HG03460 (cell line): Measurements from ENCODE around the gene HESX1.

Experiments
- ATAC-seq: cut with Tn5 transposase; IDR thresholded peaks from one replicate; pipeline ENCODE4 v1.9.1; 2021; ENCODE audit not compliant: unreplicated experiment

The HESX1 gene

GRCh38 chr3:57168151-57168550, 31.6 kb downstream of the HESX1 start:
- ATAC-seq: no peak

GRCh38 chr3:57166660-57167059, 33.1 kb downstream of the HESX1 start:
- ATAC-seq: no peak

GRCh38 chr3:57165641-57166040, 34.1 kb downstream of the HESX1 start:
- no peak for ATAC-seq

DNA sequence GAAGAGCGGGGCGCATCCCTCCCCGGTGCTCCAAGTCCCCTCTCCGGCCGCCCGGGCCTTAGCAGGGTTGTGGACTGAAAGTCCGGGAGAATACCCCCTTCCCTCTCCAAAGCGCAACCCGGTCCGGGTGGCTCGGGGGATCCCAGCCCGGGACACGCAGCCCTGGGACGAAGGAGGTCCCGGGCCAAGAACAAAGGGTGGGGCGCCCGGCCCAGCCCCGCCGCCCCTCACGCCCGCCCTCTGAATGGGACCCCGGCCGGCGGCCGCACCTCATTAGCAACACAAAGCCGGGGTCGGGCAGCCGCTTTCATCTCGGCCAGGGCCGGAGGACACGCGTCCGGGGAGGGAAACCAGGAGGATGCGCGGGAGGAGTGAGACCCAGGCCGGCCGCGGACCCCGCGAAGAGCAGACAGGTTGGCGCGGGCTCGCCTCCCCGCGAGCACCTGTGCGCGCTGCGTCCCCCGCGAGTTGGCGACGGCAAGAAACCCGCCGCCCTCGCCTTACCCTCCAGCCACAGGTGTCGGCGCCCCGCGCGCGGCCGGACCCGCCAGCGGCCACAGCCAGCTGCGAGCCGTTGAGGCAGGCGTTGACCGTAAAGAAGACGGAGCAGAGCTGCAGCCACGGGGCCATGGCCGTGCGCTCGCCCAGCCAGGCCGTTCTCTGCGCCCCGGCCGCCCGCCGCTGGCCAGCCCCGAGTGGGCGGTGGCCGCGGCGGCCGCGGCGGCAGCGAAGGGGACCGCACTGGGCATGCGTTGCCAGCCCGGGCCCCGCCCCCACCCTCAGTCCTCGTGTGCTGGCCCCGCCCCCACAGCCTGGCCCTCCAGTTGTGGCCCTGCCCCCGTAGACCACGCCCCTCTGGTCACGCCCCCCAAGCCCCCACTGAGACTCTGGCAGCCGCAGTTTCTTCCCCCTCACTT, 34.9 kb downstream of the HESX1 start, which contains the start of gene IL17RD:
Gene IL17RD (minus strand): TSS at position 697 of the 917 bp plus-strand sequence. CDS start 67 bp downstream, at position 630.
- ATAC-seq: no peak

DNA sequence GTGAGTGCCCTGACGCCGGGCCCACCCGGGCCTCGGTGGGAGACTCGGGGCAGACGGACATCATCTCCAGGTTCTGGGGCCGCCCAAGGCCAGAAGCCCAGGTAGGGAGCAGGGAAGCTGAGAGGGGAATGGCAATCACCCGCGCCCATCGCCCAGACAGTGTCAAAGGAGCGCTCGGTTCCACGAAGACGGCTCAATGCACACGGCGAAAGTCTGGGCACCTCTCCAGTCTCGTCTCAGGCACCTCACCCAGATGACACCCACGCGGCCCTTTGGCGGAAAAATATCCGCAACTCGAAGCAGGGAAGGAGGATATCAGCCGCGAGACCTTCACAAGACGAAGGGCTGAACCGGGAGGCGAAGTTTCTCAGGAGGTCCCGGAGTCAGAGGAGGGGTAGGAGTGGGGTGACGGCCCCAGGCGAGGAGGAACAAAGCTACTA, 35.5 kb downstream of the HESX1 start:
- no peak for ATAC-seq

DNA sequence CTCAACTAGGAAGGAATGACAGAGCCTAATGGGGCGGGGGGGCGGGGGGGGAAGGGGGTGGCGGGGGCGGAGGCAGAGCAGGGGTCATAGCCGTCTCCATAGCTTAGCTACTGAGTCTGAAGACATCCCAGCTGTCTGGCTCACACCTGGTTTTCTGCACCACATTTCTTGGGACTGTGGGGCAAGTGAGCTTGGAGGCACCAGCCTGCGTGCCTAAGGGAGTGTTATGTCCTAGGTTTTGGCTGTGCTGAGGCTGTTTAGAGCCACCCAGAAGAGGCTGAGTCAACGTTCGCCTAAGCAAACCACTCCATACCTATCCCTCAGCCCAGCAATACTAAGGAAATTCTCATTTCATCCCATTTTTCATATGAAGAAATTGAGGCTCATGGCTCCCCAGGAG, 36.0 kb downstream of the HESX1 start:
- no peak for ATAC-seq

DNA sequence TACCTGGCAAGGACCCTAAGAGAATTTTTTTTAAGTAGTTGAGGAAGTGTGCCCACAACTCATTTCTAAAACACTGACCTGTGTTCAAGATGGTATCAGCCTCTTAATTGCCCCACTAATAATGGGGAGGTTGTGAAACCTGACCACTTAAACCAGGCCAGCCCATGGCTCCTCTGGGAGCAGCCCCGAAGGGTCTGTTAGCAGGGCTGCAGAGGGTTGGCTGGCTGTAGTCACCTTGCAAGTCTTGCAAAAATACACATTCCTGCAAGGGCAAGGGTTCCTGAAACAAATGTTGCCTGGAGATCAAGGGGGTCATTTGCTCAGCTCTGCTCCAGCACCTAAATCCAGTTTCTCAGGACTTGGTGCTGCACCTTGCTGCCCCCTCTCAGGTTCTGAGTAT, 37.9 kb downstream of the HESX1 start:
- no peak for ATAC-seq

DNA sequence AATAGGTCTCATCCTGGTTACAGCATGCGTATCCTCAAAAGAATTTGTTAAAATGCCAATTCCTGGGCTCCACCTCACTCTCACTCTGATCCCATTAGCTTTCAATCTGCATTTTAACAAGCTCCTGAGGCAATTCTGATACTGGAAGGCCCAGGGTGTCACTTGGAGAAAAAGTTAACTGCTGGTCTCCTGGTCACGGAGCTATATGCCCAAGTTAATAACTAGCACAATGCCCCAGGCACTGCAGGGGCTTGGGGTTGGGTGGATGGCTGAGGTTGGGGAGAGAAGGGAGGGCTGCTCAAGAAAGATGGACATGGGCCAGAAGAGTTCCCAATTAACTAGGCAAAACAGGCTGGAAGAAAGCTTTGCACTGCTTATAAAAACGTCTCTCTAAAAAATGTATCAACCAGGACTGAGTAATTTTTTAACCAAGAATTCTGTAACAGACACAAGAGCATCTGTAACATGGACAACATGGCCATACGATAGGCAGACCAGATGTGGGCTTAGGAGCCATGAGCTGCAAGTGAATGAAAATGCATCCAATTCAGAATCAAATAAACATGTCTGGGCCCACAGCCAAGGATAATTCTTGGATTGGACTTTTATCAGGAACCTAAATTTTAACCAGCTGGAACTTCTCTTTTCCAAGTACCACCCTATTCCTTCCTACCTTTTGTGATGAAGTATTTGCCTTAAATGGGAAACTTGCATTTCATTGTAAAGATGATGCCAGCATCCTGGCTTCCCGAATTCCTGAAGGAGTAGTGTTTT, 38.8 kb downstream of the HESX1 start:
- ATAC-seq: no peak

DNA sequence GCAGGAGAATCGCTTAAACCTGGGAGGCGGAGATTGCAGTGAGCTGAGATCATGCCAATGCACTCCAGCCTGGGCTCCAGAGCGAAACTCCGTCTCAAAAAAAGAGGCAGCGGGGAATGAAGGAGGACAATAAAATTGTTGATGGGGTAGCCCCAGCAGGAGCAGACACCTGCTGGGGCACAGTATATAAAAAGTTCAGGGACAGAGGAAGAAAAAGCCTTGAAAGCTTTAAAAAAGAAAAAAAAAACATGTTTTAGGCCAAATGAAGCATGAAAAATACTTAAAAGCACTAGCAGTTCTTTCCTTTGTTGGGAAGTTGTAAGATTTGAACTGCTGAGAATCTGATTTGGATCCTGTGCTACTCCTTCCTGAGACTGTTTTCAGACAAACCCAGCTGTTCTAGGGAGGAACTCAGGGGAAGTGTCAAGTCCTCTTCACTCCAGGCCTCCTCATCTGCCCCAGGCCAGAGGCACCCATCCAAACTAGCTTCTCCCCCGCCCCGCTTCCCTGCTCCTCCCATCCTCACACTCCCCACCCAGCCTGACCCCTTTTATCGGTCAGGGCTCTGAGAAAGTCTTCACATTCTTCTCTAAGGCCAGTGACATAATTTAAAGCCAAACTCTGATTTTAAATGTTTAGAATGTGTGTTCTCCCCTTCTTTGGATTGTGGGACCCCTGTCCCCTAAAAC, 39.6 kb downstream of the HESX1 start:
- ATAC-seq: no peak

DNA sequence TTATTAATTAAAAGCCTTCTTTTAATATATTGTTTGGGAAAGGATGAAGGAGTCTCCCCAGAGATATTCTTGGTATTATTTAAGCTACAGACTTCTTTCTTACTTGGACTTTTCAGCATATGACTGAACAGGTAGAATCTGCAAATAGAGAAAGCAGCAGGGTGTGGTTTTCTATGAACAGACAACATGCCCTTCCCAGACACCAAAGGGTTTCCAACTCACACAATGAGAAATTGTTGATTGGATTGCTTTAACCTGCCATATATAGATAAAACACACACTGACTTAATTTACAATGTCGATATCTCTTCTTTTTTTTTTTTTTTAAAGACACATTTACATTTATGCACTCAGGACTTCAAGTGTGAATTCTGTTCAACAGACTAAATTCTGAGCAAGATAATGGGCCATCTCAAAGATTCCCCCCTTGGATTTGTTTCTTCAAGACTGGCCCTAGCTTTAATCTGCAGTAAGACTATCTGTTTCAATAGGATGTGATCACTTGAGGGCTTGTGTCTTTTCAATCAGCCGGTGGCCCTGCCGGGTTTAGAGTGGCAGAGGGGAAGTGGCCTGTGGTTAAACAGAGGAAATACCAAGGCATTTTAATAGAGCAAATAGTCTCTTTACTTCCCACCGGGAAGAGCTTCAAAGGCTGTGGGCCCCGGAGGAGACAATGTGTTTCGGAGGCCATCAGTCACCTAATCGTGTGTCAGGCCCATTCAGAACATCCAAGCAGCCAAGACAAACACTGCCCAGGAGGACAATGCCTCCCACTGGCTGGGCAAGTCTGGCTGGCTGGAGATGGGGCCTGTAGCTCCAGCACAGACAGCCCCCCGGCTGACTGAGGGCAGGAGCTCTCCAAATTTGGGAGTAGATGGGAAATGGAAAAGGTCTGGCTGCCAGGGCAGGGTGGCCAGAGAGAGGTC, 40.7 kb downstream of the HESX1 start:
- ATAC-seq: no peak

DNA sequence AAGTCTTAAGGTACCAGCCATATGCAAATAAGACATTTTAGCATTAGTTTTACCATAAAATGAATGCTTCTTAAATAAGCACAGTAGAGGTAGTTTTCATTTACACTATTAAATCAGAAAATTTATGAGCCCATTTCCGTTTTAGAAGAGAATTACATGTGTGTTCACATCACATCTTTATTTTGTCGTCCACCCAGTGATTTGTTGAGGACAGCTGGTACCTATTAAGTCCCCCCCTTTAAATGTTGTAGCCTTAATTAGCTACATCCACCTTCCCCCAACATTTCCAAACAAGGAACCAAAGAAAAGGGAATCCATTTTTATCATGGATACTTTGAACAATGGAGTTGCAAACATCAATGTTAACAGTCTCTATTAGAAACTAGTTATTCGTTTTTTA, 41.5 kb downstream of the HESX1 start:
- no peak for ATAC-seq

DNA sequence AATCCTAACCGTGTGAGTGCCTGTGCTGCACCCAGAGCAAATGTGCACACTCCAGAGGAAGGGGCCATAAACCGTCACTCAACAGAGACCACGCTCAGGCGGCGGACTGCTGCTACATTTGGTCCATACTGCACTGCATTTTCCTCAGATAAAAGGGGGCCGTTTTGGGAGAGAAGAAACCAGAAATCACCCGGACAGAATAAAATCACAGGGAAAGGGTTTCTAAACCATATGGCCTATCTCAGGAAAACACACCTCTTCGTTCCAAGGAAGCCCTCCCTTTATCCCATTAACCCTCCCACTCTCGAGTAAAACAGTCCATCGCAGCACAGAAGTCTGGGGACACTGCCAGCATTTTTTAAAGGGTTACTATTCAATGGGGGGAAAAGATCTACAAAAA, 42.2 kb downstream of the HESX1 start:
- ATAC-seq: no peak

DNA sequence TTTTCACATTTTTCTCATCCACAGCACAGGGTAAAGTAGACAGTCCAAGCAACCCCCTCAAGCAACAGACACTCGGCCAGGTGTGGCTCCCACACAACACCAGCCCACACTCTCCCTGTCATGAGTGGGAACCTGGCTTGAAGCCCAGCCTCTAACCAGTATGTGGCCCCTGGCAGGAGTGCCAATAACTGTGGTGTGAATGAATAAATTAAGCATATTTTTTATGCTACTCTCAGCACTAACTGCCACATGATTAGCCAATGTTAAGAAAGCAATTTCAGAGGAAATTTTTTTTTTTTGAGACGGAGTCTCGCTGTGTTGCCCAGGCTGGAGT, 44.5 kb downstream of the HESX1 start:
- ATAC-seq: no peak

GRCh38 chr3:57154470-57155309, 45.1 kb downstream of the HESX1 start:
- no peak for ATAC-seq

DNA sequence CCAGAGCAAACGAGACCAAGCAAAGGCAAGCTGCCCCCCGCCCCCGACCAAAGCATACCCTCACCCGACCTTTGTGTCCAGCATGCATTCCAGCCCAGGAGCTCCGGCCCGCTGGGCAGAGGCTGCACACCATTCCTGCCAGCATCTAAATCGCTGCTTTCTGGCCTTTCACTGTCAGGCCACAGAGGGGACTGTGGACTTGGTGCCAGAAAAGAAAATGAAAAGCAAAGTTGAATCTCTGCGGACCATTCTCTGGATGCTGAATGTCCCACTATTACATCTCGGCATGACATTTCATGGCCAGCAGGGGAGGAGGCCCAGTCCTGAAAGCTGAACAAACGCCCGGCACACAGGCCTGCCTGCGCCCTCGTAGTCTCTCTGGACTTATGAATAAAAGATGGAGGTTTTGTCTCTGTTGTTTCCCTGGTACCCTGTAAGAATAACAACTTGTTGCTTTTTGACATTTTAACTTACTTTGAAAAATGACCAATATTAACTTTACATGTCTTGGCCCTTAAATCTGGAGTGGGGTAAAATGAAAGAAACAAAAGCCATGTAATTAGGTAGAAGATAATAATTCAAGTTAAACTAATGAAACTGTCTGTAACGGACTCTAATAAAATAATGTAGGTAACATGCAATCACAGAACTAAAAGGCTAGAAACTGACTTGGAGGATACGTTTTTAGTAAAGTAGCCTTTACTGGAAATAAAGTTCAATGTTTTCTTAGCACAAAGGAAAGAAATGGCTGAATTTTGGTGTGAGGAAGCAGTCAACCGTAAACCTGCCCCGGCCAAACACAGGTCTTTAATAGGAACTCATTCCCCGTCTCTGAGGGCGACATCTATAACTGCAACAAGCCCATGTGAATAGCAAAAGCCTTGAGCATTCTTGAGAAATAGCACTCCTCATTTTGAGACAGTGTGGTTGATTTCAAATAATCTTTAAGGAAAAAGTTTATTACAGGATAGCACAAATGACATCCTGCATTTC, 47.3 kb downstream of the HESX1 start:
- no peak for ATAC-seq

GRCh38 chr3:57151749-57152148, 48.0 kb downstream of the HESX1 start:
- no peak for ATAC-seq

DNA sequence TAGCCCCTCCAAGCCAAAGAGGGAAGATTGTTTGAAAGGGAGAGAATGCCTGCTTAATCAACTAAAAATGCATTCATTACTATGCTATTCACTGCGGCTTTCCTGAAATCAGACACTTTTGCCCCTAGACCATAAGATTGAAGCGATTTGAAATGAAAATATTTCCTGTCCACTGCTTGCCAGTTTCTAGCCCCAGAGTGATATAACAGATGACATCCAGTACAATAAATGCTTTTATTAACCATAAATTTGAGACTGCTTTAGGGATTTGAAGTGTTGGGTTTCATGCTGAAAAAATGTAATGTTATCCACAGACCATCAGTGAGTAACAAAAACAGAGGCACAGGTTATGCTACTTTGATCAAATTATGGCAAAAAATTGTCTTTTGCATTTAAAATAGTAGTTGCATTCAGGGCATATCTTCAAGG, 48.7 kb downstream of the HESX1 start:
- no peak for ATAC-seq

- ATAC-seq: no peak
These were observed 49.6 kb downstream of the HESX1 start for GRCh38 chr3:57150113-57150581.
